BLaER1 treated with 17β-estradiol and CSF1 and Interleukin-3, amounts not matched to agents 10 nM and 100 nM (cell line): ENCODE data around the gene TESPA1.

Experiments
- H3K27ac ChIP-seq, 11 experiments: shearing (Covaris generic); formaldehyde crosslinking; 2 replicates each; pipeline ENCODE4 v1.8.1; 2022
- H3K27me3 ChIP-seq, 11 experiments: shearing (Covaris generic); formaldehyde crosslinking; 2 replicates each; pipeline ENCODE4 v1.8.1; 2022
- H3K36me3 ChIP-seq, 11 experiments: shearing (Covaris generic); formaldehyde crosslinking; 2 replicates each; pipeline ENCODE4 v1.8.1; 2022
- H3K4me1 ChIP-seq, 10 experiments: shearing (Covaris generic); formaldehyde crosslinking; 2 replicates each; pipeline ENCODE4 v1.8.1; 2022
- H3K4me2 ChIP-seq, 11 experiments: shearing (Covaris generic); formaldehyde crosslinking; 2 replicates each; pipeline ENCODE4 v1.8.1; 2022
- H3K4me3 ChIP-seq, 10 experiments: shearing (Covaris generic); formaldehyde crosslinking; 2 replicates each; pipeline ENCODE4 v1.8.1; 2022
- H3K9ac ChIP-seq, 11 experiments: shearing (Covaris generic); formaldehyde crosslinking; 2 replicates each; pipeline ENCODE4 v1.8.1; 2022
- H3K9me3 ChIP-seq, 11 experiments: shearing (Covaris generic); formaldehyde crosslinking; replicated peaks in 1 of 11; 2 replicates each; pipeline ENCODE4 v1.8.1; 2022
- H4K20me1 ChIP-seq, 11 experiments: shearing (Covaris generic); formaldehyde crosslinking; 2 replicates each; pipeline ENCODE4 v1.8.1; 2022
- Cebpa-rat ChIP-seq, 11 experiments: shearing (Covaris generic); IDR thresholded peaks; 2 replicates each; pipeline ENCODE4 v1.8.1; 2022

Gene TESPA1, protein sequence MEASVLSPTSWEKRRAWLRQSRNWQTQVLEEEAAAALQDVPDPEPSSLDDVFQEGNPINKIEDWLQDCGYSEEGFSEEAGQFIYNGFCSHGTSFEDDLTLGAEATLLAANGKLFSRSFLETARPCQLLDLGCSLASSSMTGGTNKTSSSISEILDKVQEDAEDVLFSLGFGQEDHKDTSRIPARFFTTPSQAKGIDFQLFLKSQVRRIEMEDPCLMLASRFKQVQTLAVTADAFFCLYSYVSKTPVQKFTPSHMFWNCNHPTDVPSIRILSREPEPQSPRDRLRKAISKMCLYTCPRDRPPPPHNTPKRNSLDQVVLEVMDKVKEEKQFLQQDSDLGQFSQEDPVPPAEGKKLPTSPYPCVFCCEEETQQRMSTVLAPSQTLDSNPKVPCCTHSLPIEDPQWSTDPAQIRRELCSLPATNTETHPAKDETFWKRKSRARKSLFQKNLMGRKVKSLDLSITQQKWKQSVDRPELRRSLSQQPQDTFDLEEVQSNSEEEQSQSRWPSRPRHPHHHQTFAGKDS

GRCh38 chr12:54984658-54985376 is at the start of gene TESPA1:
Gene TESPA1 (minus strand): TSS chr12:54984762. CDS start chr12:54974562, 10,200 bp downstream.
- H3K4me3 ChIP-seq: peak within 1 kb of the TSS in 7 of 10 experiments; percentile 6 to 38 (median 29); a peak in 10 of 20 replicates
- peak within 1 kb of the TSS in 9 of 11 experiments; percentile 37 to 73 (median 58); a peak in 16 of 22 replicates for H3K27ac ChIP-seq
- no peak for TF ChIP-seq Cebpa-rat (IDR thresholded peaks at IDR 0.05)
- H3K36me3 ChIP-seq: no peaks in the 10 kb centered on the region
- peaks cover 0 to 16% (median 0%) of the 10 kb centered on the region in 11 experiments; a peak in 8 of 22 replicates for H3K9me3 ChIP-seq
- H3K9ac ChIP-seq: peak within 1 kb of the TSS in 8 of 11 experiments; percentile 12 to 40 (median 30); a peak in 13 of 22 replicates
- no peaks in the 10 kb centered on the region for H4K20me1 ChIP-seq
- peak within 1 kb of the TSS; percentile 59 to 83 (median 70) for H3K4me2 ChIP-seq
- H3K27me3 ChIP-seq: no peaks in the 10 kb centered on the region
- peaks cover 15 to 28% (median 18%) of the 10 kb centered on the region in 10 experiments for H3K4me1 ChIP-seq

- no peak overlapping the region for H3K9ac ChIP-seq
- no peaks in the 10 kb centered on the region for H3K9me3 ChIP-seq
- peaks cover 28 to 40% (median 38%) of the 10 kb centered on the region in 10 experiments for H3K4me1 ChIP-seq
- peak overlapping the region in 9 of 11 experiments; percentile 2 to 73 (median 36); a peak in 12 of 22 replicates for H3K4me2 ChIP-seq
- TF ChIP-seq Cebpa-rat (IDR thresholded peaks at IDR 0.05): no peak
- H3K36me3 ChIP-seq: no peaks in the 10 kb centered on the region
- H3K27me3 ChIP-seq: no peaks in the 10 kb centered on the region
- no peak overlapping the region for H3K4me3 ChIP-seq
- H4K20me1 ChIP-seq: no peaks in the 10 kb centered on the region
- no peak overlapping the region for H3K27ac ChIP-seq
These were observed 49.7 kb upstream of the TESPA1 start for GRCh38 chr12:55034218-55034617.

DNA sequence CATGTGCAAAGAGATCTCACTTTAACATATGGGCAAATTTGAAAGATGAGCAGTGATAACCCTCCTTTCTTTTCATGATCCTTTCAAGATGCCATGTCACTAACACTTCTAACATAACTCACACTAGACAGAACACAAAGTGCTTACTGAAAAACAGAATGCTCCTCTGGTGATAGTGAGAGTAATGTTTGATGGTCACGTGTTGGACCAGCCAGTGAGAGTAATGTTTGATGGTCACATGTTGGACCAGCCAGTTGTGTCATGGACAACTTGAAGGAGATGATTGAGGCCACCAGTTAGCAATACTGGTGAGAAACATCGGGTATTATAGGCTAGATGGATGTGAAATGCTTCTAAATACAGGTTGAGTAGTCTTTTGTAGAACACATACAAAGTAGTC is 40.9 kb upstream of the TESPA1 start:
- TF ChIP-seq Cebpa-rat (IDR thresholded peaks at IDR 0.05): no peak
- H3K36me3 ChIP-seq: no peaks in the 10 kb centered on the region
- no peaks in the 10 kb centered on the region for H4K20me1 ChIP-seq
- no peak overlapping the region for H3K4me2 ChIP-seq
- H3K4me3 ChIP-seq: no peak overlapping the region
- H3K4me1 ChIP-seq: no peaks in the 10 kb centered on the region
- no peaks in the 10 kb centered on the region for H3K27me3 ChIP-seq
- no peak overlapping the region for H3K9ac ChIP-seq
- no peak overlapping the region for H3K27ac ChIP-seq
- no peaks in the 10 kb centered on the region for H3K9me3 ChIP-seq

GRCh38 chr12:55024575-55024974 is 40.0 kb upstream of the TESPA1 start:
- no peak for TF ChIP-seq Cebpa-rat (IDR thresholded peaks at IDR 0.05)
- H3K36me3 ChIP-seq: no peaks in the 10 kb centered on the region
- no peak overlapping the region for H3K4me2 ChIP-seq

DNA sequence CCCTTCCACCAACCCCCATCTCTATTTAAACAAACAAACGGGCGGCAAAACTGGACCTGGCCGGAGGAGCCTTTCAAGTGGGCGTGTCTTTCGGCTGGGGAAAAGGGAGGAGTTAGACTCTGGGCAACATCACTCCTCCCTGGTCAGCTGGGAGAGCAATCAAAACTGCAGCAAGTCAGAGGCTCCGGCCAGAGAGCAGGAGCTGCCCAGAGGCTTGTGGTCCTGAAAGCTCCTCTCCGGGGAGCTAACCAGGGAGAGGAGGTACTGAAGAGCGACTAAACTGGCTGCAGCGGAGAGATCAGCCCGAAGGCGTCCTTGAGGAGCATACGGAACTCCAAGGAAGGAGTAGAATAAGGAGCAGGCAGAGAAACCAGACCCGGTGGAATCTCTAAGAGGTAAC is 35.2 kb upstream of the TESPA1 start, which contains the start of gene NEUROD4:
Gene NEUROD4 (plus strand): TSS at position 191 of the 400 bp plus-strand sequence. CDS start 6,466 bp downstream, outside the sequence.
- Histone ChIP-seq H3K9me3 (peaks cover 0 to under 1% (median 0%) of the 10 kb centered on the region in 11 experiments; a peak in 1 of 22 replicates), H3K4me3 (no peak within 1 kb of the TSS), H3K27ac (no peak within 1 kb of the TSS), H3K4me1 (peaks cover 0 to 9% (median 7%) of the 10 kb centered on the region in 10 experiments; a peak in 12 of 20 replicates), H3K9ac (no peak within 1 kb of the TSS), H3K36me3 (no peaks in the 10 kb centered on the region), H4K20me1 (no peaks in the 10 kb centered on the region), H3K4me2 (no peak within 1 kb of the TSS), H3K27me3 (no peaks in the 10 kb centered on the region; a peak in 1 of 22 replicates)
- no peak for TF ChIP-seq Cebpa-rat (IDR thresholded peaks at IDR 0.05)

More at GRCh38 chr12:55024575-55024974, 40.0 kb upstream of the TESPA1 start:
- H3K27ac ChIP-seq: no peak overlapping the region
- H4K20me1 ChIP-seq: no peaks in the 10 kb centered on the region
- no peaks in the 10 kb centered on the region for H3K9me3 ChIP-seq
- no peak overlapping the region for H3K4me3 ChIP-seq
- H3K27me3 ChIP-seq: no peaks in the 10 kb centered on the region; a peak in 1 of 22 replicates
- H3K9ac ChIP-seq: no peak overlapping the region
- H3K4me1 ChIP-seq: no peaks in the 10 kb centered on the region

DNA sequence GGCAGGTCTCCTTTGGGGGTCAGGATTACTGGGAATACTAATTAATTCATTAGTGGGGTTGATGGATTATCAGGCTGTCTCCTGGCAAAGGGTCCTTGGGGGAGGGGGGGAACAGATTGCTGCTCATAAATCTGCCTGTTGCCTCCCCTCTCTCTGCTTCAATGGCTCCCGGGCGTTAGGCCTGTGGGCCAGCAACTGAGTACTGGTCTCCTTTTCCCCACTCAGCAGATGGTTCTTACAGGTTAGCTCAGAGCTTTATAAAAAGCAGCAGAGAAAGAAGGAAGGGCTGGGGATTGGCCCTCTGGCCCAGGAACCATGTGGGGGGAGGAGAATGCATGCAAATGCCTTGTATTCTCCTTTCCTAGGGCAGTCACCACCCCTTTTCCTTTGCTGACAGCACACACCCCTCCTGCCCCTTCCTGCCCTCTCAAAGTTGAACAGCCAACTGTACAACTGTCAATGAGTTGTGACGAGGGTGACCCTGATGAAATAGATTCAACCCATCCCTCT is 32.9 kb upstream of the TESPA1 start:
- Histone ChIP-seq H4K20me1 (no peaks in the 10 kb centered on the region), H3K27me3 (no peaks in the 10 kb centered on the region; a peak in 1 of 22 replicates), H3K27ac (no peak overlapping the region), H3K9ac (no peak overlapping the region), H3K4me2 (peak overlapping the region in 8 of 11 experiments; percentile 12 to 55 (median 28); a peak in 12 of 22 replicates), H3K4me1 (peaks cover 0 to 9% (median 7%) of the 10 kb centered on the region in 10 experiments; a peak in 12 of 20 replicates), H3K9me3 (peaks cover 17 to 24% (median 20%) of the 10 kb centered on the region in 11 experiments), H3K36me3 (no peaks in the 10 kb centered on the region), H3K4me3 (no peak overlapping the region)
- no peak for TF ChIP-seq Cebpa-rat (IDR thresholded peaks at IDR 0.05)

GRCh38 chr12:55008944-55009585 is 24.5 kb upstream of the TESPA1 start:
- no peak overlapping the region for H3K9ac ChIP-seq
- no peak for TF ChIP-seq Cebpa-rat (IDR thresholded peaks at IDR 0.05)
- H3K9me3 ChIP-seq: peaks cover 45 to 55% (median 49%) of the 10 kb centered on the region in 11 experiments
- H4K20me1 ChIP-seq: no peaks in the 10 kb centered on the region
- no peak overlapping the region for H3K4me3 ChIP-seq
- no peaks in the 10 kb centered on the region for H3K36me3 ChIP-seq
- no peaks in the 10 kb centered on the region for H3K4me1 ChIP-seq
- no peak overlapping the region for H3K4me2 ChIP-seq
- no peak overlapping the region for H3K27ac ChIP-seq
- no peaks in the 10 kb centered on the region for H3K27me3 ChIP-seq

DNA sequence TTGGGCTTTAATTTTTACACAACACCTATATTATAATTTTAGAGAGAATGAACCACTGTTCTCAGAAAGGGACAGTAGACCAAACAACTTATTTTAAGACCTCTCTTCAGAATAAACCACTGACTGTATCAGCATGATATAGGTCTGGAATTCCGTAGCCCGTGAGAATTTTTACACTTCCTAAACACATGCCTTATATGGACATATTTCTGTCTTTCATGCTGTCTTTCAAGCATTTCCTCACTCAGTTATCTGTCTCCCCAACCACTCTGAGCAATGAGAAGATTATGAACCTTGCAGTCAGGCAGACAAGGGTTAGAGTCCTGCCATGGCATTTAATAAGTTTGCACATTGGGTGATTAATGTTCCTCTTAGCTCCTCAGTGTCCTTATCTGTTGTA is 17.8 kb upstream of the TESPA1 start:
- Histone ChIP-seq H3K4me3 (no peak overlapping the region), H3K9me3 (peaks cover 34 to 45% (median 40%) of the 10 kb centered on the region in 11 experiments), H3K4me2 (no peak overlapping the region), H3K27ac (no peak overlapping the region), H3K36me3 (no peaks in the 10 kb centered on the region), H3K27me3 (no peaks in the 10 kb centered on the region), H3K4me1 (peaks cover 13 to 27% (median 17%) of the 10 kb centered on the region in 10 experiments; a peak in 18 of 20 replicates), H4K20me1 (no peaks in the 10 kb centered on the region), H3K9ac (no peak overlapping the region)
- no peak for TF ChIP-seq Cebpa-rat (IDR thresholded peaks at IDR 0.05)
